T-cell (primary cell): ENCODE measurements around the gene SFXN5. TPM values are rescaled to one million over a fixed set of nuclear protein-coding genes. Genes with fewer than 3 reads are reported as not detected.

Experiments
- ATAC-seq, 4 experiments: fragments of 200-7000 bp in 3 of 4; fragments of 150-1000 bp in 1 of 4; cut with Tn5 transposase; replicated peaks in 1 of 4; 1 replicate in 3 of 4; 2 replicates in 1 of 4; pipeline ENCODE4 v1.10.0; 2021; ENCODE audit warnings: moderate library complexity in 3 of 4, mild to moderate bottlenecking in 2 of 4, moderate number of reproducible peaks in 1 of 4
- CTCF ChIA-PET, 2 donors: fragments of 300-600 bp; sonication (Branson Sonifier 250); formaldehyde crosslinking; loops; one replicate each; lab custom pipeline; 2022; ENCODE audit warnings: antibody characterized with exemption in 2 of 2; lab: Charles Lee
- POLR2A ChIA-PET, 2 donors: fragments of 300-600 bp; sonication (Branson Sonifier 250); formaldehyde crosslinking; loops; one replicate each; lab custom pipeline; 2022; ENCODE audit warnings: antibody characterized with exemption in 2 of 2; lab: Charles Lee
- DNase-seq, 35 experiments: peaks; one replicate each; pipeline versions ENCODE4 v3.0.0 to v3.0.0-alpha.2; 2013 to 2023
- H3K27ac ChIP-seq: one replicate; pipeline ENCODE4 v1.5.1; 2013; ENCODE audit warnings: low read length
- H3K27me3 ChIP-seq, 2 experiments: replicated peaks in 1 of 2; 1 replicate in 1 of 2; 2 replicates in 1 of 2; pipeline versions ENCODE4 v1.6.1 to v1.7.0; 2013; ENCODE audit warnings: low read length in 1 of 2, mixed read lengths in 1 of 2; ENCODE audit not compliant: control insufficient read depth in 2 of 2, insufficient read depth in 2 of 2; ENCODE audit errors: extremely low read depth in 1 of 2
- H3K36me3 ChIP-seq, 2 donors: 1 replicate in 1 of 2; 2 replicates in 1 of 2; pipeline versions ENCODE4 v1.6.1 to v1.7.0; 2013; ENCODE audit warnings: low read length in 1 of 2; ENCODE audit not compliant: control insufficient read depth in 2 of 2, insufficient read depth in 1 of 2; ENCODE audit errors: extremely low read depth in 1 of 2
- H3K4me1 ChIP-seq, 2 experiments: 1 replicate in 1 of 2; 2 replicates in 1 of 2; pipeline versions ENCODE4 v1.6.1 to v1.7.0; 2013; ENCODE audit warnings: low read length in 2 of 2, mixed read lengths in 1 of 2; ENCODE audit not compliant: insufficient read depth in 2 of 2, control insufficient read depth in 1 of 2; ENCODE audit errors: extremely low read depth in 1 of 2
- H3K4me3 ChIP-seq, 2 donors: 1 replicate in 1 of 2; 2 replicates in 1 of 2; pipeline versions ENCODE4 v1.5.1 to v1.7.0; 2013; ENCODE audit warnings: mild to moderate bottlenecking in 2 of 2, low read length in 1 of 2, moderate library complexity in 1 of 2; ENCODE audit not compliant: control insufficient read depth in 1 of 2; ENCODE audit errors: extremely low read depth in 1 of 2
- H3K9me3 ChIP-seq: 2 replicates; pipeline ENCODE4 v1.7.0; 2013
- H3K27ac Mint-ChIP-seq, 2 donors: one replicate each; pipeline ENCODE4 v1.8.0; 2020 to 2021; ENCODE audit warnings: mild to moderate bottlenecking in 2 of 2, mixed read lengths in 2 of 2
- H3K27me3 Mint-ChIP-seq, 2 donors: one replicate each; pipeline ENCODE4 v1.8.0; 2021 to 2022; ENCODE audit warnings: mixed read lengths in 2 of 2
- H3K36me3 Mint-ChIP-seq: one replicate; pipeline ENCODE4 v1.8.0; 2021; ENCODE audit warnings: mixed read lengths
- H3K4me1 Mint-ChIP-seq, 3 donors: one replicate each; pipeline ENCODE4 v1.8.0; 2020 to 2022; ENCODE audit warnings: mixed read lengths in 3 of 3, mild to moderate bottlenecking in 1 of 3
- H3K4me3 Mint-ChIP-seq, 3 donors: one replicate each; pipeline ENCODE4 v1.8.0; 2020 to 2022; ENCODE audit warnings: mild to moderate bottlenecking in 3 of 3, mixed read lengths in 3 of 3, moderate library complexity in 3 of 3
- H3K9me3 Mint-ChIP-seq, 3 donors: one replicate each; pipeline ENCODE4 v1.8.0; 2020 to 2022; ENCODE audit warnings: mixed read lengths in 3 of 3
- WGBS: methylation state at CpG from one replicate; pipeline ENCODE4 v1.1.5; 2013; ENCODE audit warnings: missing lambda C conversion rate; ENCODE audit not compliant: insufficient coverage; 5-methylcytosine and 5-hydroxymethylcytosine counted together
- total RNA-seq, 35 experiments: library from RNA in 6 of 35; stranded (reverse) in 6 of 35; fragments of 120-200 nt in 1 of 35; gene quantifications; one replicate each; pipeline versions ENCODE4 v1.2.1 to v1.2.4 and lab custom pipeline; 2013 to 2026

Gene SFXN5
- total RNA-seq, 5 donors from 2014 or later (not counting 1 experiment from before 2014, with no cell fraction given) = 6.3 to 14.2 (median 9.7) TPM

DNA sequence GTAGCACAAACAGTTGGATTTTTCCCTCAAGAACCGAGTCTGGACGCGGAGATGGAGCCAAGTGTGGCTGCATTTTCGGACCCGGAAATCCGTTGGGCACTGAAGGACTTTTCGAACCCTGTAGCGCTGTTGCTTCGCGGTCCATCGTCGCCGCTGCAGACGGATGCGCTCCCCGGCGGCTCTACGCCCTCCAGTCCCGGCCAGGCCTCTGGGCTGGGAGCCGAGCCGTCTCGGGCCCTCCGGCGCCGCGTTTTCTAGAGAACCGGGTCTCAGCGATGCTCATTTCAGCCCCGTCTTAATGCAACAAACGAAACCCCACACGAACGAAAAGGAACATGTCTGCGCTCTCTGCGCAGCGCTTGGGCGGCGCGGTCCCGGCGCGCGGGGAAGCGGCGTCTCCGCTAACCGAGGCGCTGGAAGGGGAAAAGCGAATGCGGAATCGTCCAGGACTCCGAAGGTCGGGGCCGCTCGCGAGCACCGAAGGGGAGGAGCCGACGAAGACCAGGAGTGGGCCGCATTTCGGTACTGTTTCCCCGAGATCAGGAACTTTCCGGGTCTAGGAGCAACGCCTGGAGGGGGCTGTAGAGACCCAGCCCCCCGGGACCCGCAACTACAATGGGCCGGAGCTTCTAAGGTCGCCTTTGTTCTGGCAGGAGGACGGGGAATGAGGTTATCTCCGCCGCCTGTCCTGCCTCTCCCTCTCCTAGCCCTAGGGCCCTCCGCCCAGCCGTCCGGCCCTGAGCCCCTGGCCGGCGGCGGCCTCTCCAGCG, 151.0 kb downstream of the SFXN5 start:
- Mint-ChIP-seq H3K27me3 (peaks cover 47 to 74% of the 10 kb centered on the region in 2 donors), H3K36me3 (no peaks in the 10 kb centered on the region), H3K27ac (no peak overlapping the region), H3K4me3 (peak overlapping the region; percentile 36 to 65 (median 41)), H3K9me3 (no peaks in the 10 kb centered on the region), H3K4me1 (peaks cover 15 to 41% (median 34%) of the 10 kb centered on the region in 3 donors)
- peak in 4 of 35 experiments; percentile 6 to 31 (median 21) for DNase-seq
- H3K4me1 ChIP-seq = peaks cover 8 to 56% of the 10 kb centered on the region in 2 experiments
- ChIA-PET POLR2A (no interaction called here), CTCF (interaction anchor here in 1 of 2 donors (0.6 kb wide), 1 partner anchor 13 kb away, joined by 3 read pairs; no protein-coding TSS in a partner anchor)
- WGBS = 2% methylated on average over 63 of the region's 77 CpGs
- H3K4me3 ChIP-seq = peak overlapping the region in 1 of 2 donors; percentile 28
- peak in 1 of 4 experiments; percentile 28 for ATAC-seq
- no peaks in the 10 kb centered on the region for H3K36me3 ChIP-seq
- H3K27me3 ChIP-seq = peaks cover 12 to 89% of the 10 kb centered on the region in 2 experiments
- H3K27ac ChIP-seq = no peak overlapping the region
- H3K9me3 ChIP-seq = no peaks in the 10 kb centered on the region

DNA sequence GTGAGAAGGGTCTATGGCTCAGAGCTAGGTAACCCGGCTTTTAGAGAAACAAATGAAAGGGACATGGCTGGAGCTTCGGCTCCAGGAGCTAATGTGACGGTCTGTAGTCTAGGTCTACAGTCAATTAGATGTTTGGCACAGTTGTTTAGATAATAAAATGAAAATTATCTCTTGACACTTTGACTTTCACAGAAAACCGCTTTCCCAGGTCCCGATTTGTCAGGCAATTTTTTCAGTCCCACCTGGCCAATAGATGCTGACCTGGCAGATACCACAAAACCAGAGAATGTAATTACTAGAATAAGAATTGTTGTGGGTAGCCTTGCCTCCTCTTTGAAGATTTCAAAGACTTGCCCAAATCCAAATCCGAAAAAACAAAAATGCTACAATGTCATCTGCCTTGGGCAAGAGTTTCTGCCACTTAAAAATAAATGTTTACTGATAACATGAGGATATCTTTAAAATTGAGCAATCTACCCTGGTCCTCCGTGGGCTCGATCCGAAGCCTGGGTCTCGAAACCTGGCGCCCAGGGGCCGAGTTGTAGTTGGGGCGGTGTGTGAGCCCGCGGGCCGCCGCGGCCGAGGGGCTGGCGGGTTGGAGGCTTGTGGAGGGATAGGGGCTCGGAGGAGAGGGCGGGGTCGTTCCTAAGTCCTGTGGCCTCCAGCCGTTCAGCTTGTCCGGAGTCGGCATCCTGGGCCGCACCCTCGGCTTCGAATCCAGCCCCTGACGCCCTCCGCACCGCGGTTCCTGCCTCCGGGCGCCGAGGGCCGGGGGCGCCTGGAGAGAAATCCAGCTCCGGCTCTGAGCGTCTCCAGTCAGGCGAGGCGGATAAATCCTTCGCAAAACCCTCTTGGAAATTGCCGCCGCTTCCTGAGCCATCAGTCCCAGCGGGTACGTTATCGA, 151.8 kb downstream of the SFXN5 start:
- H3K27ac ChIP-seq = no peak overlapping the region
- no peaks in the 10 kb centered on the region for H3K9me3 ChIP-seq
- H3K9me3 Mint-ChIP-seq = no peaks in the 10 kb centered on the region
- peak overlapping the region in 1 of 2 donors; percentile 28 for H3K4me3 ChIP-seq
- ATAC-seq (no peak), DNase-seq (peak in 1 of 35 experiments; percentile 21)
- peak overlapping the region in 2 of 3 donors; percentile 4 to 72 for H3K4me3 Mint-ChIP-seq
- no peaks in the 10 kb centered on the region for H3K36me3 Mint-ChIP-seq
- CTCF ChIA-PET = no interaction called here
- H3K27ac Mint-ChIP-seq = no peak overlapping the region
- H3K4me1 ChIP-seq = peaks cover 8 to 61% of the 10 kb centered on the region in 2 experiments
- H3K27me3 ChIP-seq = peaks cover 16 to 89% of the 10 kb centered on the region in 2 experiments
- no peaks in the 10 kb centered on the region for H3K36me3 ChIP-seq
- H3K4me1 Mint-ChIP-seq = peaks cover 24 to 45% (median 37%) of the 10 kb centered on the region in 3 donors
- POLR2A ChIA-PET = no interaction called here
- WGBS = 9% methylated on average over 38 of the region's 48 CpGs
- H3K27me3 Mint-ChIP-seq = peaks cover 49 to 75% of the 10 kb centered on the region in 2 donors

- CTCF ChIA-PET = interaction anchor here in 1 of 2 donors (0.6 kb wide), 1 partner anchor 1071 kb away, joined by 4 read pairs; no protein-coding TSS in a partner anchor
- Mint-ChIP-seq H3K27ac (no peak overlapping the region), H3K4me1 (peaks cover 35 to 44% (median 36%) of the 10 kb centered on the region in 3 donors), H3K4me3 (peak overlapping the region in 2 of 3 donors; percentile 61 to 72), H3K27me3 (peaks cover 55 to 81% of the 10 kb centered on the region in 2 donors), H3K36me3 (no peaks in the 10 kb centered on the region), H3K9me3 (no peaks in the 10 kb centered on the region)
- peak in 3 of 4 experiments; percentile 7 to 13 (median 7) for ATAC-seq
- H3K36me3 ChIP-seq = no peaks in the 10 kb centered on the region
- WGBS = 3% methylated on average over 89 of the region's 89 CpGs
- H3K27ac ChIP-seq = no peak overlapping the region
- DNase-seq = peak in 2 of 35 experiments; percentile 13 to 24
- peaks cover 18 to 85% of the 10 kb centered on the region in 2 experiments for H3K27me3 ChIP-seq
- peak overlapping the region in 1 of 2 donors; percentile 36 for H3K4me3 ChIP-seq
- POLR2A ChIA-PET = no interaction called here
- no peaks in the 10 kb centered on the region for H3K9me3 ChIP-seq
- peaks cover 8 to 54% of the 10 kb centered on the region in 2 experiments for H3K4me1 ChIP-seq
Measured at GRCh38 chr2:72917877-72918553, 153.5 kb downstream of the SFXN5 start.

- peak within 1 kb of the TSS; percentile 40 to 83 for H3K4me3 ChIP-seq
- ChIA-PET POLR2A (no interaction called here), CTCF (no interaction called here)
- peaks cover 8 to 54% of the 10 kb centered on the region in 2 experiments for H3K4me1 ChIP-seq
- Mint-ChIP-seq H3K4me3 (peak within 1 kb of the TSS; percentile 73 to 88 (median 76)), H3K27ac (no peak within 1 kb of the TSS), H3K9me3 (no peaks in the 10 kb centered on the region), H3K36me3 (no peaks in the 10 kb centered on the region), H3K27me3 (peaks cover 53 to 78% of the 10 kb centered on the region in 2 donors), H3K4me1 (peaks cover 35 to 44% (median 36%) of the 10 kb centered on the region in 3 donors)
- DNase-seq (peak in 13 of 35 experiments; percentile 14 to 51 (median 28)), ATAC-seq (peak; percentile 55 to 66 (median 56))
- no peak within 1 kb of the TSS for H3K27ac ChIP-seq
- 2% methylated on average over 53 of the region's 82 CpGs for WGBS
- peaks cover 17 to 83% of the 10 kb centered on the region in 2 experiments for H3K27me3 ChIP-seq
- H3K36me3 ChIP-seq = no peaks in the 10 kb centered on the region
- H3K9me3 ChIP-seq = no peaks in the 10 kb centered on the region
Measured at GRCh38 chr2:72917138-72917876, 154.2 kb downstream of the SFXN5 start, which contains the start of gene EMX1. TSS of gene EMX1 (plus strand) at chr2:72917519. CDS start at chr2:72917853, 334 bp downstream.

DNA sequence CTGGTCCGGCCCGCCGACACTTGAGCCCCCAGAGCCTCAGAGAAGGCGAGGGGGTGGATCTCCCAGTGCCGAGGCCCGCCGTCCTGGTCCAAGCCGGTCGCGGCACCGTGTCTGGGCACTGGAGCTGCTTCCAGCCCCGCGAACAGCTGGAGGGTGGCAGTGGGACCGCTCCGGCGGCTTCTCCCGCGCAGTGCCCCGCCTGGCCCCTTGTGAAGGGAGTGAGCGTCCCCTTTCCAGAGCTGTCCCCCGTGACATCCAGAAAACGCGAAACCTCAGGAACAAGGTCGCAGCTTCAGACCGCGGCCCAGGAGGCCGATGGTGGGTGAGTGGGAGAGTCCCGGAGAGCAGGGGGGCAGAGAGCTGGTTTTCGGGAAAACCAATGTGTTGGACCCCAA, 154.8 kb downstream of the SFXN5 start:
- Histone ChIP-seq H3K36me3 (no peaks in the 10 kb centered on the region), H3K27me3 (peaks cover 15 to 77% of the 10 kb centered on the region in 2 experiments), H3K27ac (no peak overlapping the region), H3K4me3 (peak overlapping the region; percentile 40 to 83), H3K4me1 (peaks cover 8 to 54% of the 10 kb centered on the region in 2 experiments), H3K9me3 (no peaks in the 10 kb centered on the region)
- Mint-ChIP-seq H3K9me3 (no peaks in the 10 kb centered on the region), H3K27me3 (peaks cover 53 to 78% of the 10 kb centered on the region in 2 donors), H3K27ac (no peak overlapping the region), H3K4me1 (peaks cover 35 to 44% (median 36%) of the 10 kb centered on the region in 3 donors), H3K36me3 (no peaks in the 10 kb centered on the region), H3K4me3 (peak overlapping the region; percentile 73 to 88 (median 76))
- WGBS = 7% methylated on average over 28 of the region's 29 CpGs
- CTCF ChIA-PET = no interaction called here
- no peak for ATAC-seq
- POLR2A ChIA-PET = no interaction called here
- DNase-seq = peak in 1 of 35 experiments; percentile 23
